GM21528 (cell line): ENCODE data around the gene SLC23A3.
A peak's percentile ranks its signal among the peaks of the same experiment; 100 is the strongest.

Experiments used
- ATAC-seq: cut with Tn5 transposase; IDR thresholded peaks from one replicate; pipeline ENCODE4 v1.9.1; 2021; ENCODE audit warnings: mild to moderate bottlenecking, moderate library complexity; ENCODE audit not compliant: unreplicated experiment, low FRiP score

The SLC23A3 gene

GRCh38 chr2:219169930-219170654, at the start of gene SLC23A3:
Gene SLC23A3 (minus strand): TSS chr2:219170029. CDS start chr2:219169984, 45 bp downstream.
- no peak for ATAC-seq

GRCh38 chr2:219218732-219219701, 49.2 kb upstream of the SLC23A3 start, which contains the start of gene ABCB6:
Gene ABCB6 (minus strand): TSS chr2:219218958. CDS start chr2:219218673, 285 bp downstream.
- ATAC-seq = peak; percentile 78

- peak; percentile 33 for ATAC-seq
Observed at GRCh38 chr2:219218217-219218731, 48.4 kb upstream of the SLC23A3 start.

- no peak for ATAC-seq
Observed at GRCh38 chr2:219216535-219216915, 46.7 kb upstream of the SLC23A3 start.

GRCh38 chr2:219215871-219216534, 46.2 kb upstream of the SLC23A3 start:
- no peak for ATAC-seq

GRCh38 chr2:219214786-219215185, 45.0 kb upstream of the SLC23A3 start:
- ATAC-seq = no peak

- no peak for ATAC-seq
Observed at GRCh38 chr2:219214141-219214540, 44.3 kb upstream of the SLC23A3 start.

- ATAC-seq = no peak
Observed at GRCh38 chr2:219213486-219214071, 43.8 kb upstream of the SLC23A3 start.

GRCh38 chr2:219213026-219213415, 43.2 kb upstream of the SLC23A3 start:
- no peak for ATAC-seq

GRCh38 chr2:219210886-219211362, 41.1 kb upstream of the SLC23A3 start:
- no peak for ATAC-seq

GRCh38 chr2:219210196-219210885, 40.5 kb upstream of the SLC23A3 start:
- ATAC-seq = no peak

- no peak for ATAC-seq
Observed at GRCh38 chr2:219209236-219210195, 39.7 kb upstream of the SLC23A3 start.

GRCh38 chr2:219207884-219208740, 38.3 kb upstream of the SLC23A3 start:
- ATAC-seq = no peak

GRCh38 chr2:219207134-219207883, 37.5 kb upstream of the SLC23A3 start:
- no peak for ATAC-seq

- ATAC-seq = peak; percentile 97
Observed at GRCh38 chr2:219206328-219207133, 36.7 kb upstream of the SLC23A3 start, which contains the start of gene ZFAND2B. Gene ZFAND2B (plus strand): TSS chr2:219206782. CDS start chr2:219206988, 206 bp downstream.

GRCh38 chr2:219205981-219206327, 36.1 kb upstream of the SLC23A3 start:
- no peak for ATAC-seq
